NCI-H345 treated with DMSO at 0.1 percent for 48 hours (cell line): ENCODE measurements around the gene SPATC1L.
"Not testable (repeated sequence)": the region's sequence is repeated elsewhere in the genome, so short reads cannot be mapped to it uniquely, and the experiment has no call there.

Experiments used
- DNase-seq: peaks from one replicate; lab custom pipeline; 2025; ENCODE audit not compliant: unreplicated experiment; lab: John Stamatoyannopoulos, UW

The SPATC1L gene

DNA sequence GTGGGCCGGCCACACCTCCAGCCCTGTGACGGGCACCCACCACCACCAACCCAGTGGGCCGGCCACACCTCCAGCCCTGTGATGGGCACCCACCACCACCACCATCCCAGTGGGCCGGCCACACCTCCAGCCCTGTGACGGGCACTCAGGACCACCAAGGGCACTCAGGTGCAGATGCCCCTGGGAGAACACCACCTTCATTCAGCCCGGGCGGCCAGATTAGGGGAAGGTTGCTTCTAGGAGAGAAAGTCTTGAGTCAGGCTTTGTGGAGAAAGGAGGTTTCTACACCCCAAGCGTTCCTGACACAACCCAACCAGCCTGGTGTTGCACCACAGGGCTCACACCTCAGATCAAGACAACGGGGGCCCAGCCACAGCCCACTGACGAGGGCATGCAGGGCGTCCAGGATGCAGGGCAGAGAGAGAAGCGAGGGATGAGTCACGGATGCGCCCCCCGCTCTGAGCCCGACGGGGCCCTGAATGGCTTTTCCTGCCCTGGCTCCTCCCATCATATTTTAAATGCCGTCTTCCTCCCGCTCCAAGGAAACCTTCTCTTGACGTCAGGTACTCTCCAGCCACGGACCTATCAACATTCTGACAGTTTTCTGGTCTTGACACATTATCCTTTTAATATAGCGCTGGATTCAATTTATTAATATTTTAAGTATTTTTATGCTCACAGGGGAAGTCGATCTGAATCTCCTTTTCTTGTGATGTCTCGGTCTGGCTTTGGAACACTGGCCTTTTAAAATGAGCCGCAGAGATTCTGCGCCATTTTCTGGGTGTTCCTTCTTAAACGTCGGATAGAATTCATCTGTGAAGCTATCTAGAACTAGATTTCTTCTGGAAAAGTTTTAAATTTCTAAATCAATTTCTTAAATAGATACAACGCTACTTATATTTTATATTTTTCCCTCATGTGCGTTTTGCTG is 631 bp upstream of the SPATC1L start:
- peak; percentile 87 for DNase-seq

DNA sequence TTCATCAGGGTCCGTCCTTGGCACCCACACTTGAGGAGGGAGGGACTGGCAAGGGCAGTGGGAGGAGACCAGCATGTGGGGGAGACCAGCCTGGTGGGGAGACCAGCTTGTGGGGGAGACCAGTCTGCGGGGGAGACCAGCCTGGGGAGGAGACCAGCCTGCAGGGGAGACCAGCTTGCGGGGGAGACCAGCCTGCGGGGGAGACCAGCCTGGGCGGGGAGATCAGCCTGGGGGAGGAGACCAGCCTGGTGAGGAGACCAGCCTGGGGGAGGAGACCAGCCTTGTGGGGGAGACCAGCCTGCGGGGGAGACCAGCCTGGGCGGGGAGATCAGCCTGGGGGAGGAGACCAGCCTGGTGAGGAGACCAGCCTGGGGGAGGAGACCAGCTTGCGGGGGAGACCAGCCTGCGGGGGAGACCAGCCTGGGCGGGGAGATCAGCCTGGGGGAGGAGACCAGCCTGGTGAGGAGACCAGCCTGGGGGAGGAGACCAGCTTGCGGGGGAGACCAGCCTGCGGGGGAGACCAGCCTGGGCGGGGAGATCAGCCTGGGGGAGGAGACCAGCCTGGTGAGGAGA is 836 bp downstream of the SPATC1L start:
- DNase-seq: not testable (repeated sequence)

DNA sequence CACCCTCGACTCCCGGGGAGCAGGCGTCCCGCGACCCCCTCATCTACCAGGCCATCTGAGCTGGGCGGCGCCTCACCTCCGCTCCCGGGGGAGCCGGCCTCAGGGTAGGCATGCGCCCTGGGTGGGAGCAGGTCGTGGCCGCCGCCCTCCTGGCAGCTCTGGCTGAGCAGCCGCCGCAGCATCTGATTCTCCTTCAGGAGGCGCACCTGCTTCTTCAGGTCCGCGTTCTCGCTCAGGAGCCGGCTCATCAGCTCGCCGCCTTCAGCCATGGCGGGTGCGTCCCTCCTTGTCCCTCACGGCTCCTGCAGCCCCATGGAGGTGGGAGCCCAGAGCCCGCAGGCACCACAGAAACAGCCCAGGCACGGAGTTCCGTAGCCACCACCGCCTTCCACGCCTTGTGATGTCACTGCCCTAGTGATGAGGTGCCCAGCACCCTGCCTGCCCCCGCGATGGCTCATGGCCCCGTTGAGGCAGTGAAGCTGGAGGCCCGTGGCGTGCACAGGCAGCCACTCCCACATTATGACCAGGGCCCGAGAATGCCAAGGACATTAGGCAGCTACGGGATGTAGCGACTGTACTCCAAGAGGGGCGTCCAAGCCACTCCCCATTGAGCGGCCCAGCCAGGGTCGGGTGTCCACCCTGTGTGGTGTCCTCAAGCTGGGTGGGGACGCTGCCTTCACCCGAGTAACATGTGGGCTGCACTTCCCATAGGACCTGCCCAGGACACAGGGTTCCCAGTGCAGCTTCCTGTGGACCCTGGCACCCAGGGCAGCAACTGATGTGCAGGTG is 1.5 kb downstream of the SPATC1L start:
- no peak for DNase-seq

GRCh38 chr21:46181953-46182547 is 2.2 kb downstream of the SPATC1L start:
- no peak for DNase-seq

- no peak for DNase-seq
These were observed 2.8 kb downstream of the SPATC1L start for GRCh38 chr21:46181436-46181835.

- DNase-seq: no peak
These were observed 3.4 kb downstream of the SPATC1L start for GRCh38 chr21:46180778-46181391.

DNA sequence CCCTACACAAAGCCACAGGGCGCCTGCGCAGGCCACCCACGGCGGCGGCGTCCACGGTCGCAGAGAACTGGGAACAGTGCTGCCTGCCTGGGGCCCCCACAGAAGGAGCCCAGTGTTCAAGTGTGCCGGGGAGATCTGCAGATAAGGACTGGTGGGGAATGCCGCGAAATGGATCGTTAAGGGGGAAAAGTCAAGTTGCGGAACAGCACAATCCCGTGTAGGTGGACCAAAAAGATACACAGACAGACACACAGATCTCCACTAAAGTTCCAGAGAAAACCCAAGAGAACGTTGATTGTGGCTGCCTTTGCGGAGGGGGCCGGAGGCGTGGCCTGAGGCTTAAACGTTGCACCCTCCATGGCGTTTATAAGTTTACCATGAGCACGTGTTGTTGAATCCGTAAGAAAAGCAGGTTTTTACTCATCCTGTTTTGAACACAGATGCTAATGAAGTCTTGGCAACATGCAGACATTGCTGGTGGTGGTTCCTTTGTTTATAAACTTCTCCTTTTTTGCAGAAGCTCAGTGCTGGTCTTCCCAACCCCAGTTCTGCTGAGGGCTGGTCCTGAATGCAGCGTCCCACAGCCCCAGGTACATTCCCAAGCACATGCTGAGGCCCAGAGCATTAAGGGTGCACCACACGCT is 4.1 kb downstream of the SPATC1L start:
- DNase-seq: no peak

DNA sequence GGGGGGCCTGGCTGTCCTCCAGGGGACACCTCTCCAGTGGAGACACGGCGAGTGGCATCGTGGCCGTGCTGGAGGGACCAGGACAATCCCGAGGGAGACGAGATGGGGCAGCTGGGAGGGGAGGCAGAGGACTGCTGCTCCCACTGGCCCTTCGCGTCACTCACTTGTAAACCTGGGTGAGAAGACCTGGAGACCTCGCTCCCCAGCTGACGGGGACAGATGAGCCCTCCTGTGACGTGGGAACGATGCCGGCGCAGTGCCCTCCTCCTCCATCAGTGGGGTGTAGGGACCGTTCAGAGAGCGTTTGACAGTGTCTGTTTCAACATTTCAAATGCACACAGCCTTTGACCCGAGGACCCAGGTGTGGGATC is 4.6 kb downstream of the SPATC1L start:
- no peak for DNase-seq

DNA sequence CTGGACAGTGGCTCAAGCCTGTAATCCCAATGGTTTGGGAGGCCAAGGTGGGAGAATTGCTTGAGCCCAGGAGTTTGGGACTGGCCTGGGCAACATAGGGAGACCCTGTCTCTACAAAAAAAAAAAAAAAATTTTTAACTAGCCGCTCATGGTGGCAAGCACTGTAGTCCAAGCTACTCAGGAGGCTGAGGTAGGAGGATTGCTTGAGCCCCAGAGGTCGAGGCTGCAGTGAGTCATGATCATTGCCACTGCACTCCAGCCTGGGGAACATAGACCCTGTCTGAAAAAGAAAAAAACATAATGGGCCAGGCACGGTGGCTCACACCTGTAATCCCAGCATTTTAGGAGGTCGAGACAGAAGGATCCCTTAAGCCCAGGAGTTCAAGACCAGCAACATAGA is 5.3 kb downstream of the SPATC1L start:
- no peak for DNase-seq

GRCh38 chr21:46176443-46177129 is 7.7 kb downstream of the SPATC1L start:
- not testable (repeated sequence) for DNase-seq

DNA sequence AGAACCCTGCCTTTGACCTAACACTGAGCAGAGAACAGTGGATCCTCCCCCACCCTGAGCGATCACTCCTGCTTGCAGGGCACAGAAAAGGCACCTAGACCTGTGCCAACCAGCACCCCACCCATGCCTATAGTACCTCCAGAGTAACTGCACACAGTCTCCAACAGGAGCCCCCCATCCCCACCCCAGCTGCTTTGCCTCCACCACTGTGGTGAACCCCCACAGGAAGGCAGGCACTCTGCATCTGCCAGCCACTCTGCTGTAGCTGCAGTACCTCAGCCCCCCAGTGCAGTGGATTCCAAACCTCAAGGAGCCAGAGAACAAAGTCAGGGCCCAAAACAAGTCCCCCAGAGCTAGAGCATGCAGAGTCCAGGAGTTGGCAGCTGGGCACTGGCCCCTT is 10.7 kb downstream of the SPATC1L start:
- no peak for DNase-seq

DNA sequence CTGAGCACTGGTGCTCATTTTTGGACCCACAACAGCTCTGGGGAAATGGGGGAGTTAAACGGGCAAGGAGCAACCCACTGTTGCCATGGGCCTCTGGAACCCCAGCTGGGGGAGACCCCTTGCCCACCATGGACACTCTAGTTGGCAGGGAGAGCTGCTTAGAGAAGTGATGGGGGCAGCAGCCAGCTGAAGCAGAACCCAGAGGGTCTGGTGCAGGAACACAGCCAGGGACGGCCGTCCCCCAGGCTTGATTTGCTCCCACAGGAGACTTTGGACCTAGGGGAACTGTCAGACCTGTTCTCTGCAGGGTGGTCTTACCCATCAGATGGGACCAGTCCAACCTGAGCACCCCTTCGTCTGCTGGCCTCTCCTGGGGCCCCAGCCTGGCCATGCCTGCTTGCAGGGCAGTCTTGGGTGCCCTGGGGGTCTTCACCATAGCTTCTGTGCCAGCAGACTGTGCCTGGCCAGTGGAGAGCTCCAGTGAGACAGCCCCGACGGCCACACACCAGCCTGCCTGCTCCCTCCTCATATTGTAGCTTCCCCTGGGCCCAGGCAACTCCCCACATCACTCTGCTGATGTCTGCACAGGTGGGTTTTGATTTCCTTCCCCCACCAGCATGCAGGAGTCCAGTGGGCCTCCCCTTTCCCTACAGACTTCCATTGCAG is 11.3 kb downstream of the SPATC1L start:
- DNase-seq: no peak

DNA sequence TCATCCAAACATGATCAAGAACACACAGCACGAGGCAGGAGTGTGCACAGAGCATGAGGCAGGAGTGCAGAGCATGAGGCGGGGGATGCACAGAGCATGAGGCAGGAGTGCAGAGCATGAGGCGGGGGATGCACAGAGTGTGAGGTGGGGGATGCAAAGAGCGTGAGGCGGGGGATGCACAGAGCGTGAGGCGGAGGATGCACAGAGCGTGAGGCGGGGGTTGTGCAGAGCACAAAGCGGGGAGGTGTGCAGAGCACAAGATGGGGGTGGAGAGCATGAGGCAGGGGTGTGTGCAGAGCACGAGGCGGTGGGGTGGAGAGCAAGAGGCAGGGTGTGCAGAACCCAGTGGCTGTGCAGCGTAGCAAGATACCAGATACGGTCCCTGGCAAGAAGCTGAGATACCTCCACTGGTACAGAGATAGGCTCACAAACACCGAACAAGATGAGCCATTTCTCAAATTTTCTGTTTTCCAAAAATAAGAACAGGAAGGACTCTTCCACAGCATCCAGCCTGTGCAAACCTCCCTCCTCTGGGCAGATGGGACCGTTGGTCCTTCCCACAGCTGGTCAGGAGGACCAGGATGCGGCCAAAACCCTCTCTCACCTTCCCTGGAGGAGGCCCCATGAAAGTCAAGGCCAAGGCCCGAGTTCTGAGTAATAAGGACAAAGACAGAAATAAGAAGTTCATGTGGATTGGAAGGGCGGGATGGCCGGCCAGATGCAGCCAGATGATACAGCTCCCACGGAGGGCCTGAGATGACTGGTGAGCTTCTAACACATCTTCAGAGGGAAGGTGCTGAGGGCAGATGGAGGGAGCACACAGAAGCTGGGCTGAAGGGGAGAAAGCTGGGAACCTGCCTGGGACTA is 12.0 kb downstream of the SPATC1L start:
- DNase-seq: no peak

DNA sequence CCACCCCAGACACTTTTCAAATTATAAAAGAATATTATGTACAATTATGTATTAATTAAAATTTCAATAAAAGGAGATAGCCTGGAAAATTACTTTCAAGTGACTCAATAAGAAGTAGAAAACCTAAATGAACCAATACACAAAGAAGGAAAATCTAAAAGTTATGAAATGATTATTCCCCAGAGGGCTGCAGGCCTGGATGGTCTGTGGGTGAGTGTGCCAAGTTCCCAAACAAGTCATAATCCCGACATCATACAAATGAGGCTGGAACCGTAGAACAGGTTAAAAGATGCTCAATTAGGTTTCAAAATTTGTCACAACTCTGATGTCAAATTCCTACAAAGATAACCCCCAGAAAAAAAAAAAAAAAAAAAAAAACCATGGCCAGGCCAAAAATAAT is 12.7 kb downstream of the SPATC1L start:
- DNase-seq: no peak

DNA sequence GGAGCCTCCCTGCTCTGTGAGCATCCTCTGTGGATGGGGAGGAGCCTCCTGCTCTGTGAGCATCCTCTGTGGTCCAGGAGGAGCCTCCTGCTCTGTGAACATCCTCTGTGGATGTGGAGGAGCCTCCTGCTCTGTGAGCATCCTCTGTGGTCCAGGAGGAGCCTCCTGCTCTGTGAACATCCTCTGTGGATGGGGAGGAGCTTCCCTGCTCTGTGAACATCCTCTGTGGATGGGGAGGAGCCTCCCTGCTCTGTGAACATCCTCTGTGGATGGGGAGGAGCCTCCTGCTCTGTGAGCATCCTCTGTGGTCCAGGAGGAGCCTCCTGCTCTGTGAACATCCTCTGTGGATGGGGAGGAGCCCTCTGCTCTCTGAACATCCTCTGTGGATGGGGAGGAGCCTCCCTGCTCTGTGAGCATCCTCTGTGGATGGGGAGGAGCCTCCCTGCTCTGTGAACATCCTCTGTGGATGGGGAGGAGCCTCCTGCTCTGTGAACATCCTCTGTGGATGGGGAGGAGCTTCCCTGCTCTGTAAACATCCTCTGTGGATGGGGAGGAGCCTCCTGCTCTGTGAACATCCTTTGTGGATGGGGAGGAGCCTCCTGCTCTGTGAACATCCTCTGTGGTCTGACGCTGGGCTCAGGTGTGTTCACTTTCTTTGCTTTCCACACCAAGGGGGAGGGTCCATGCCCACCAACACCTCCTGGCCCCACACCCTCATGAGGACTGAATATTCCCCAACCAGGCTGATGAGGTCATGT is 13.6 kb downstream of the SPATC1L start:
- DNase-seq: not testable (repeated sequence)

DNA sequence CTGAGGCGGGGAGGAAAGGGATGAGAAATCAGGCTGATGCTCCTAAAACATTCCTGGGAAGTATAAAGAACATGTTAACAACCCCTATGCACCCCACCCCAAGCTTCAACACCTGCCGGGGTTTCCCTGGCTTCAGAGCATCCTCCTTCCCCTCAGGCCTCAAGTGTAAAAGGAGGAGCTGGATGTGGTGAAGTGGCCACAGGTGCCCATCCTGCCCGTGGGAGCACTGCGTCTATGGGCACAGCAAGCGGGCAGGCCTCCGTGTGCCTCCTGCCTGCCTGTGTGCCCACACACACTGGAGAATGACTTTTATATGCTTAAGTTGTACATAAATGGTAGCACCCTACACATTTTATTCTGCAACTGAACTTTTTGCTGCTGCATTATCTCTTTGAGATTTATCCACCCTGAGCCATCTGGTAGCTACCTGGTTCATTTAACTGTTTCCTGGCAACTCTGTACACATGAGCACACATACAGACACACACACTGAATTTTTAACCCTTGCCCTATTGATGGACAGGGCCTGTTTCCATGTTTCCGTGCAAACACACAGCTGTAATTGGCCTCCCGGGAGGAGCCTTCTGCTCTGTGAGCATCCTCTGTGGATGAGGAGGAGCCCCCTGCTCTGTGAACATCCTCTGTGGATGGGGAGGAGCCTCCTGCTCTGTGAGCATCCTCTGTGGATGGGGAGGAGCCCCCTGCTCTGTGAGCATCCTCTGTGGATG is 15.4 kb downstream of the SPATC1L start:
- no peak for DNase-seq

DNA sequence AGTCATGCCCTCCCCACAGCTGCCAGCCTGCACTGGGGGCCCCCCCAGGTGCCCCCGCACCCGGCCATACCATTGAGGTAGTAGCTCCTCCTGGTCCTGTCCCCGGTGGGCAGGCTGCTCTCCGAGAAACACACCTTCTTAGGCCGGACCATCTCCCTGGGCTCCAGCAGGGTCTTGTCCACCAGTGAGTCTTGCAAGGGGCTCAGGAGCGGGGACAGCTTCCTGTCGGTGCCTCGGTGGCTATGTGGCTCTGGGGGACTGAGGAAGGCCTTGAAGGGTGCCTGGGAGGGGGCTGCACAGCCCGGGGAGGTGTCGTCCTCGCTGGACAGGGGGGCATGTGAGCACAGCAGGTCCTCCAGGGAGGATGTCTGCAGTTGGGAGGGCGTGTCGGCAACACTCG is 16.0 kb downstream of the SPATC1L start:
- no peak for DNase-seq
